ENCODE data around the gene R3HDM2.

R3HDM2 gene

DNA sequence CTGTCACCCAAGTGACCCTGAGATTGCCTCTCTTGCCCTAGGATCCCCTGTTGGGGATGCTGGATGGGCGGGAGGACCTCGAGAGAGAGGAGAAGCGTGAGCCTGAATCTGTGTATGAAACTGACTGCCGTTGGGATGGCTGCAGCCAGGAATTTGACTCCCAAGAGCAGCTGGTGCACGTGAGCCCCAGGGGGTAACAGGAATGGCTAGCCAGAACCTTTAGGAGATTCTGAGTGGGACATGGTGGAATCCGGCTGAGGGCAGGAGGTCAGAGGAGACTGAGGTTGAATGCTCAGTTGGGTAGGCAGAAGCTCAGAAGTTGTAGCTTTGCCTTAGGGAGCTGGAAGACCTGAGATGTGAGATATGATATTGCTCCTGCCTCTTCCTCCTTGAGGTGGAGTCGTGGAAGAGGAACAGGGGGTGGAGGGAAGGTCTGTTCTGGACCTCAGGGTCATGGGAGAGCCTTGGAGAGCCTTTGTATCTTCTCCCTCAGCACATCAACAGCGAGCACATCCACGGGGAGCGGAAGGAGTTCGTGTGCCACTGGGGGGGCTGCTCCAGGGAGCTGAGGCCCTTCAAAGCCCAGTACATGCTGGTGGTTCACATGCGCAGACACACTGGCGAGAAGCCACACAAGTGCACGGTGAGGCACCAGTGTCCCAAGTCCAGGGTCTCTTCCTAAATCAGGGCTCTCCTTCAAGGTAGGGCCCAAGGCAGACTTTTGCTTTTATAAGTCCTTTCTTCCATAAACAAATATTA is 35.1 kb upstream of the R3HDM2 start:
- no peak for DNase-seq

DNA sequence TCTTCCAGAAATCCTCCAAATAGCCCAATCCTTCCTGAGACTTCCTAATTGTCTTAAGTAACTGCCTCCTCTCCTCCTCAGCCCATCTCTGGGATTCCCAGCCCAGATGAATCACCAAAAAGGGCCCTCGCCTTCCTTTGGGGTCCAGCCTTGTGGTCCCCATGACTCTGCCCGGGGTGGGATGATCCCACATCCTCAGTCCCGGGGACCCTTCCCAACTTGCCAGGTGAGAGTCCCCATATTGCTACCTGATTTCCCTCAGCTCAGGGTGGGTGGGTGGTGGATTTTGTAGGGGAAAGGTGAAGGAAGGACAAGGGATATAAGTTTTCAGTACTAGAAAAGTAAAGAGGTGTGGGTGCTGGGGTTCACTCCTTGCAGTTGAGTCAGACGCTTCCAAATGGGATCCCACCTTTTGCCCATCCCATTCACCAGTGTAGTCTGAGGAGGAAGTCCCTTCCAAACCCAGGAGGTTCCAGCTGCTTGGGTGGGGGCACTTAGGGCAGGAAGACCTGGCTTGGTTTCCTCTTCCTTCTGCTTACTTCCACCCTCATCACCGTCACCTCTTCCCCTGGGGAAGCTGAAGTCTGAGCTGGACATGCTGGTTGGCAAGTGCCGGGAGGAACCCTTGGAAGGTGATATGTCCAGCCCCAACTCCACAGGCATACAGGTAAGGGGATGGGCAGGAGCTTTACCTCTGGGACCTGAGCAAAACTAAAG is 34.3 kb upstream of the R3HDM2 start:
- DNase-seq, result no peak

DNA sequence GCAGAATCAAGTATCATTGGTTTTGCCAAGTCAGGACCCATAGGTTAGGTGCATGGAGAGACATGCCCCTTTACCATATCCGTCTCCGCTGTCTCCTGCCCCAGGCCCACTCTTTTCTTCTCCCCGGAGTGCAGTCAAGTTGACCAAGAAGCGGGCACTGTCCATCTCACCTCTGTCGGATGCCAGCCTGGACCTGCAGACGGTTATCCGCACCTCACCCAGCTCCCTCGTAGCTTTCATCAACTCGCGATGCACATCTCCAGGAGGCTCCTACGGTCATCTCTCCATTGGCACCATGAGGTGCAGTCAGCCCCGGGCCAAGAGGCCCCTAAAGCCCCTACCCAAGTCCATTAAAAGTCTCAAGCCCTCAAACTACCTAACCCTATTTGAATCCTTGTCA is 33.7 kb upstream of the R3HDM2 start:
- DNase-seq, result no peak

GRCh38 chr12:57462912-57463253 is 32.0 kb upstream of the R3HDM2 start:
- no peak for DNase-seq

DNA sequence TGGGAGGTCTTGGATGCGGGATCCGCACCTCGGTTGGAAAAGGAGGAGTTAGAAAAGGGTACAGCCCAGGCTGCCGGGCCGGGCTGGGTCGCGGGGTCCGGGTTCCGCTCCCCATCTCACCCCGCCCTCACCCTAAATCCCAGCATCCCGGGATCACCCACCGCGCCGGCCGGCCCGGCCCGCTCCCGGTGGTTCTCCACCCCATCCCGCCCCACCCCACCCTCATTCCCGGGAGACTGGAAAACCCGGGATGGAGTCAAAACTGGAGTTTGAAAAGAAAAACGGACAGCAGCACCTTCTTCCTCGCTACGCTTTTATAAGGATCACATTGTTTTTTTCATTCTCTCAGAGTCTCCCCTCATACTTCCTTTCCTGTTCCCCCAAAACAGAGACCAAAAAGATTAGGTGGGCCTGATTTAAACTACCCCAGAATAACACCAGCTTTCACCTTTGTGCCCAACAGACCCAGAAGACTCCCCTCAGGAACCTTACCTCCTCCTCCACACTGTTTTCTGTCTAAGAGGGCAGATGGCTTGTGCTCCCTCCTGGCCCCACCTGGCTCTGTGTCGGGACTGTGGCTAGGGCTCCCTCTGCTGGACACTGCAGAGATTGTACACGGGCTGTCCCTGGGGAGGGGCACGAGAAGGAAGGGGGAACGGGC is 31.5 kb upstream of the R3HDM2 start:
- DNase-seq, result peak; percentile 92

- DNase-seq, result no peak
These were observed 31.0 kb upstream of the R3HDM2 start for GRCh38 chr12:57461917-57462250.

DNA sequence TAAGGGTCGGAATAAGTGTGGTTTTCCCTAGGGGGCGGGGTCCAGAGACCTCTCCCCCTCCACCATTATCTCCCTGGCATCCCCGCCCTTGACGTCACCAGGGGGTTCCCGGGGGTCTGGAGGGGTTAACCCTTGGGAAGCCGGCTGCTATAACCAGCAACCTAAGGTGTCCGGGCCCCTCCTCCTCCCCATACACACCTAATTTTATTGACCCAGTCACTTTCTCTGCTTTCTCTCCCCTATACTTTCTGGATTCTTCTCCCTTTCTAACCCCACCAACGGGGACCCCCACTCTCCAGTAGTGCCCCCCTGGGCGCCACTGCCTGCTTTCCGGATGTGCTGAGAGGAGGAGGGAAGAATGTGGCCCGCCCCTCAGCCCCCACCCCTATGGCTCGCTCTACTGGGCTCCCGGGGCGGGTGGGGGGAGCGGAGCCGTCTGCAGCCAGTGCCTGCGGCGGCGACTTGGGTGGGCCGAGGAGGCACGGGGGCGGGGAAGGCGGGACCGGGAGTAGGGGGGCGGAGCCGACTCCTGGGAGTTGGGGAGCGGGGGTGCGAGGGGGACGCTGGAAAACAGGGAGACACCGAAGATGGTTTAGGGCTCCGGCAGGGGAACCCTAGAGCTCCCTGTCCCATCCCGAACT is 30.6 kb upstream of the R3HDM2 start:
- DNase-seq, result no peak

- DNase-seq, result no peak
These were observed 30.0 kb upstream of the R3HDM2 start for GRCh38 chr12:57460841-57461275.

- no peak for DNase-seq
These were observed 29.6 kb upstream of the R3HDM2 start for GRCh38 chr12:57460468-57460784.

DNA sequence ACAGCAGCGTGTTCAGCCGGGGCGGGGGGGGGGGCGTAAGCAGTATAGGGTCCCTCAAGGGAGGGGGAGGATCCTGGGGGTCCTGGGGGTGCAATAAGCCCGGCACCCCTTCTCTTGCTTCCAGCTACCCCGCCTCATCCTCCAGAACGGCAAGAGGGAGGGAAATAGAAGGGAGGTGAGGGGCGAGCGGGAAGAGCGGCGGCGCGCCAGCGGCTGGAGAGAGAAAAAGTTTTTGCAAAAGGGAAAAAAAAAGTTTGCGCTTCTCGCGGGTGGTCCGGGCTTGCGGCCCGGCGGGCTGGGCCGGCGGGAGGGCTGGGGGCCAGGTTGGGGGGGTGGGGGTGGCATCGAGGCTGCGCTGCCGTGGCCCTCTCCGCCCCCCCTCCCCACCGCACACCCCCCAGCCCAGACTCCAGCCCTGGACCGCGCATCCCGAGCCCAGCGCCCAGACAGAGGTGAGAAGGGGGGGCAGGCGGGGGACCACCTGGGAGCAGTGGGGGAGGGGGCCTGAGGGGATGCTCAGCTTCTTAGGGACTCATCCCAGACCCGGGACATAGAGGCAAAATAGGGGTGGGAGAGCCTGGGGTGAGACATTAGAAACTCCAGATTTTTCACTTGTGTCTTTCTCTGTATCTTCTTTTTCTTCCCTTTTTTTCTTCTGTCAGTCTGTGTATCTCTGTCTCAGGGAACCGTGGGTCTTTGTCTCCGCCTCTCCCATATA is 29.1 kb upstream of the R3HDM2 start, which contains the start of gene GLI1:
GLI1 (plus strand) TSS at position 36 of the 718 bp plus-strand sequence. CDS start 3,907 bp downstream, outside the sequence.
- peak; percentile 56 for DNase-seq

DNA sequence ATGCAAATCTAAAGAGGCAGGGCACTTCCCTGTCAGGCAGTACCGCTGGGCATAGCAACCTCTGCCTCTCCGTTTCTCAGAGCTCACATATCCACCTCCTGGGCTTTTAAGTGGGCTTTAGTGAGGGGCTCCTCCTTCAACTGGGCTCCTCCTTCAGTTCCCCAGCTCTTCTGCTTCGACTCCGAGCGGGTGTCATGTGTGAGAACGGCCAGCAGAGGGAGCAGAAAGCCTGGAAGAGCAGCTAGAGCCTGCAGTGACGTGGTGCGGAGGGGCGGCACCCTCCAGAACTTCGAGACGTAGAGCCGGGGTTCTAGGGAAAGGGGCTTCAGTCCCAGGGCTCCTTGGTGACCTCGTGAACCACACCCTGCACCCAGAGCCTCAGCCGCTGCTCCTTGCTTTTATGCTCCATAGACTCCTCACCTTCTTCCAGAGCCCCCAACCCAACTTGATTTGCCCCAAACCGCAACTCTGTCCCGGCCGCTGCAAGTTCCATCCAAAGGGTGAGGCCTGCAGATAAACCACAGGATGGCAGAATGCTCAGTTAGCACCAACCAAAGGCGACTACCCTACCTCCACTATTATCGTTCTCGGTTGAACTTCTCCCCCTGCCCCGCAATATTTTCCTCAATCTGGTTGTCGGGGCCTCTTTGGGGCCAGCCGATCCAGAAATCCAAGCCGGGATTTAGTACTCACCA is 28.4 kb upstream of the R3HDM2 start:
- peak; percentile 95 for DNase-seq

DNA sequence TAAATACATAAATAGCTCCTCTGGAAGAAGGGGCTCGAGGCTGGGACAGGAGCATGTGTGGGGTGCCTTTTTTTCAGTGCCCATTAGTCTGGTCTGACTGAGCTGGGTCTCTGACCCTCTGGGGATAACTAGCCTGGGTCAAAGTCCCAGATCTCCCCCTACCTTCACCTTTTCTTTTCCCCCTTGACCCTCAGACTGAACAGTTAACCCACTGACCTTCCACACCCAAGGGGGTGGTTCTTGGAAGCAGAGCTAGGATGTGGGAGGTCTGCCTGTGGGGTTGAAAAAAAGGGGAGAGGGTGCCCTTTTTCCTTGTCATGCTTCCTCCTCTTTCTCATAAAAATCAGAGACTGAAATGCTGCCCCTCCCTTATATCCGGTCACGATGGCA is 27.8 kb upstream of the R3HDM2 start:
- DNase-seq, result no peak

DNA sequence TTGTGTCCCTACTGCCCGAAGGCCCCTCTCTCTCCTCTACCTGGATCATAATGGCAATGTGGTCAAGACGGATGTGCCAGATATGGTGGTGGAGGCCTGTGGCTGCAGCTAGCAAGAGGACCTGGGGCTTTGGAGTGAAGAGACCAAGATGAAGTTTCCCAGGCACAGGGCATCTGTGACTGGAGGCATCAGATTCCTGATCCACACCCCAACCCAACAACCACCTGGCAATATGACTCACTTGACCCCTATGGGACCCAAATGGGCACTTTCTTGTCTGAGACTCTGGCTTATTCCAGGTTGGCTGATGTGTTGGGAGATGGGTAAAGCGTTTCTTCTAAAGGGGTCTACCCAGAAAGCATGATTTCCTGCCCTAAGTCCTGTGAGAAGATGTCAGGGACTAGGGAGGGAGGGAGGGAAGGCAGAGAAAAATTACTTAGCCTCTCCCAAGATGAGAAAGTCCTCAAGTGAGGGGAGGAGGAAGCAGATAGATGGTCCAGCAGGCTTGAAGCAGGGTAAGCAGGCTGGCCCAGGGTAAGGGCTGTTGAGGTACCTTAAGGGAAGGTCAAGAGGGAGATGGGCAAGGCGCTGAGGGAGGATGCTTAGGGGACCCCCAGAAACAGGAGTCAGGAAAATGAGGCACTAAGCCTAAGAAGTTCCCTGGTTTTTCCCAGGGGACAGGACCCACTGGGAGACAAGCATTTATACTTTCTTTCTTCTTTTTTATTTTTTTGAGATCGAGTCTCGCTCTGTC is 26.1 kb upstream of the R3HDM2 start:
- DNase-seq, result no peak

GRCh38 chr12:57456145-57456700 is 25.4 kb upstream of the R3HDM2 start:
- peak; percentile 60 for DNase-seq

- no peak for DNase-seq
These were observed 24.7 kb upstream of the R3HDM2 start for GRCh38 chr12:57455374-57456144.

DNA sequence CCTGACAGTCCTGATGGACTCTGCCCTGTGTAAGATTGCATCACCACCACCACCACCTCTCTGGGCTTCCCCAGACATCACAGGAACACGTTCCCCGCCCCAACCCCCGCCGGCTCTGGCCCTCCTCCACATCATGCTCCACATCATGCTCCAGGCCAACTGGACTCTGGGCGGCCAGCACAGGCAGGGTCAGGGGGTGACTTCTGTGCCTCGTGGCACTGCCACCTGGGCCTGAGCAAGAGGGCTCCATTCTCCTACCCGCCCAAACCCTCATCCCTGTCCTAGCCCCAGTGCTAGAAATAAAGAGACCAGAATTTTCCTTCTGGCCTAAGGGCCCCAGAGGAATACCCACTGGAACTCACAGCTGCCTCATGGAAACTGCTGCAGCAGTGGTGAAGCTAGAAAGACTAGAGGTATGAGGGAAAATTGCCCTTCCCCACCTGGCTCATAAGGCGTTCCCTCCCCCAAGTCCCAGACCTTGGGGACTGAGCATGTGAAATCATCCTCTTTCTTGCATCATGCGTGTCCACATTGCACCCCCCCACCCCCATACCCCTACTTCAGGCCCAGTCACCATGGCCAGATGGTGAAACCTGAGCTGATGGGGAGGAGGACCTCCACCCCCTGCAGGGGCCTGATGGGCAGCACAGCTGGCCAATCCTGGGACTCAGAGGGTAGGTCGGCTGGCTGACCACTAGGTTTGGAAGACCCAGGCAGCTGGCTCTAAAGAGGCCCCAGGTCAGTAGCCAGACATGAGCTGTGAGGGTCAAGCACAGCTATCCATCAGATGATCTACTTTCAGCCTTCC is 23.9 kb upstream of the R3HDM2 start, which contains the start of gene INHBE:
INHBE (plus strand) TSS at position 742 of the 808 bp plus-strand sequence. CDS start 230 bp downstream, outside the sequence.
- no peak for DNase-seq

GRCh38 chr12:57454213-57454565 is 23.3 kb upstream of the R3HDM2 start:
- DNase-seq, result no peak

GRCh38 chr12:57452937-57453509 is 22.2 kb upstream of the R3HDM2 start:
- peak; percentile 55 for DNase-seq

Measured in stimulated activated CD4-positive, alpha-beta T cell treated with anti-CD3 and anti-CD28 coated beads, Interleukin-1b, Interleukin-23, amount 100 ng/mL, for 48 hours (primary cell).